ENCODE results near the gene ALDH3A2. TPM values are rescaled to one million over a fixed set of nuclear protein-coding genes. Genes with fewer than 3 reads are reported as not detected.

Gene ALDH3A2
- total RNA-seq, 1 experiment from 2014 or later = 271 TPM

DNA sequence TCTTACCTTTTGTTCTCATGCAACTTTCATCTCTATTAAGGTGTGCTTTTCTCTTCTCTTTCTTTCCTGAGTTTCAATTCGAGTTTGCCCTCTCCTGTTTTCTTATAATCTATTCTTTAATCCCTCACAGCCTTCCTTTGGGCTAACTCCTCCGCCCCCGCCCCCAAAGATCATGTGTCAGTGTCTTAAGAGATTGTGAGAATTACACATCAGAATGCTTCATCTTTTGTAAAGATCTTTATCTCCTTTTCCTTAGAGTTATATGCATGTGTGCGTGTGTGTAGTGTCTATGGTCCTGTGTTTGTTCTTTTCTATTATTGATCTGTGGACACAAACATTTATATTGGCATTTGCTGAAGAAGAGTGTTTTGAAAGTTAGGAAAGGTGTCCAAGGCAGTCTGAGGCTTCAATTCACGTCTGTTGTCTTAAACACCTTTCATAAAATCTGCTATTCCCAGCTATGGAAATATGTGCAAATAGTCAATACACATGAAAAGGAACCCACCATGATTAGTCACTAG lies 6.1 kb upstream of the ALDH3A2 start:
- peaks cover 41% of the 10 kb centered on the region for H3F3A ChIP-seq (ENCODE audit: insufficient read depth, low read depth)
- peaks cover 72% of the 10 kb centered on the region for H3K4me1 ChIP-seq (replicated peaks; ENCODE audit: insufficient read depth)
- H3K27me3 ChIP-seq (ENCODE audit: insufficient read depth, low read depth) = no peaks in the 10 kb centered on the region
- peaks cover 4% of the 10 kb centered on the region for H3K9me3 ChIP-seq (ENCODE audit: insufficient read depth, low read depth)
- ChIA-PET POLR2A (ENCODE audit: unreplicated experiment) (no interaction called here), CTCF (no interaction called here)
- H4K20me1 ChIP-seq (ENCODE audit: insufficient read depth) = 0 out of 2 replicates have a peak, but pooled peaks cover 3% of the 10 kb centered on the region
- H3K36me3 ChIP-seq (ENCODE audit: low read depth) = peaks cover 12% of the 10 kb centered on the region; the same call in 1 of the 2 replicates
- H3K27ac ChIP-seq = no peak overlapping the region
- intact Hi-C loops (cut with micrococcal nuclease; ENCODE audit: unreplicated experiment) = no loop called here
- H3K9me2 ChIP-seq (ENCODE audit: insufficient read depth) = no peaks in the 10 kb centered on the region
- TF ChIP-seq CTCF (conservative IDR thresholded peaks at IDR 0.05) = no peak
- no peak for TF ChIP-seq EZH2 (IDR thresholded peaks at IDR 0.05; ENCODE audit: low read depth)
- peaks cover 81% of the 10 kb centered on the region for H3K79me2 ChIP-seq (ENCODE audit: low read depth)
- no peak for DNase-seq
- no peak overlapping the region for H3K4me3 ChIP-seq
- no peak overlapping the region for H2AFZ ChIP-seq
- BruUV-seq (replicated peaks) = no TSS peak
- peak overlapping the region; percentile 90 for H3K4me2 ChIP-seq

DNA sequence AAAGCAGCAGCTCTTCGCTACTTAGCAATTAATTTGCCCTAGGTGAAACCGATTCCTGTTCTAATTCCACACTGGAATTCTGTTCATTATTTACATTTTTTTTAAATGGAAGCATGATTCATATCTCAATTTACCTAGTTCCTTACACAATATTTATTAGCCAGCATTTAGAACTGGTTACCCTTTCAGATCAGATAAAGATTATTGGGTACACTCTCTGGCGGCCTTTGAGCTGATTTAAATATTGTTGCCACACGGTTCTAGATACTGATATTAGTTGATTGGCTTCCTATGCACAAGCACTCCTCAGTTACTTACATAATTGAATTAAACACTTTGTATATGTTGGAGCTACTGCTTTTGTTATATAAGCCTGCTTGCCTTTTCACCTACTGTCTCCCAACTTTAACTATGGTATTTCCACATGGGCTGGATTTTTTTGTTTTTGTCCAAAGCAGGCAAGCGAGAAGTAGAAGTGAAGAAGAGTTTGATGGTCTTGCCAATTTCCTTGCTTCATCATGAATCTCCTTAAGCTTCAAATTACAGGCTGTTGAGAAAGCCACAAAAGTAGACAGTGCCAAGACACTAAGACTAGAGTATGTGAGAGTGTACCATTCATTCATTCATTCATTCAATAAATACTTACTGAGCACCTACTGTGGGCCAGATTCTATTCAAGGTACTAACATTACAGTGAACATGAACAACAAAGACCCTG lies 3.9 kb upstream of the ALDH3A2 start:
- no TSS peak for BruUV-seq (replicated peaks)
- peaks cover 71% of the 10 kb centered on the region for H3K4me1 ChIP-seq (replicated peaks; ENCODE audit: insufficient read depth)
- H3K4me2 ChIP-seq = peak overlapping the region; percentile 90

DNA sequence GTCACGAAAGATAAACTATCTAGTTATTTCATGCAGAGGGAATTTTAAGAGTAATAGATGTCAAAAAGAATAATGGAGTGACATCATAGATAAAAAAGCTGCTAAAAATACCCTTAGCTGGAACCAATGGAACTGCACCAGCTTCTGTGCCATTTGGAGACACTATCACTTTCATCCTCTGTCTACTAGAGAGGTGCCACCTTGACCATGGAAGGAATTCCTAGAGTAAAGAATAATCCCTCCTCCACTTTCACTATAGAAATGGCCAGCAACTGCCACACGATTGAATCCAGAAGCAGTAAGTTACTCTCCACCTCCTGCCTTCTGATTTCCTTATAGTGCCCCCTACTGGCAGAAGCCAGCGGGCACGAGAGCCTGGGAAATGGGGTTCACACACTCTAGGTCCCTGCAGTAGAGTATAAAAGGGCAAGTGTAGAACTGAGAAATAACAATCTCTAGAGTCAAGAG lies 2.8 kb upstream of the ALDH3A2 start:
- ChIA-PET CTCF (interaction anchor here (0.5 kb wide), 1 partner anchor 135 kb away, joined by 5 read pairs; no protein-coding TSS in a partner anchor), POLR2A (ENCODE audit: unreplicated experiment) (interaction anchor here (0.7 kb wide), 1 partner anchor 107 kb away, joined by 5 read pairs; no protein-coding TSS in a partner anchor)
- BruUV-seq (replicated peaks) = no TSS peak
- Histone ChIP-seq H3K9me3 (ENCODE audit: insufficient read depth, low read depth) (no peaks in the 10 kb centered on the region), H3K27me3 (ENCODE audit: insufficient read depth, low read depth) (no peaks in the 10 kb centered on the region), H2AFZ (no peak overlapping the region), H3K4me1 (replicated peaks; ENCODE audit: insufficient read depth) (peaks cover 72% of the 10 kb centered on the region), H3F3A (ENCODE audit: insufficient read depth, low read depth) (peaks cover 58% of the 10 kb centered on the region), H3K4me2 (peak overlapping the region; percentile 90), H3K4me3 (peak overlapping the region; percentile 92), H3K9me2 (ENCODE audit: insufficient read depth) (no peaks in the 10 kb centered on the region), H3K36me3 (ENCODE audit: low read depth) (peaks cover 5% of the 10 kb centered on the region; the same call in 1 of the 2 replicates), H4K20me1 (ENCODE audit: insufficient read depth) (0 out of 2 replicates have a peak, but pooled peaks cover 3% of the 10 kb centered on the region), H3K79me2 (ENCODE audit: low read depth) (peaks cover 78% of the 10 kb centered on the region), H3K27ac (peak overlapping the region; percentile 96)
- TF ChIP-seq CTCF (conservative IDR thresholded peaks at IDR 0.05) (peak; percentile 88), EZH2 (IDR thresholded peaks at IDR 0.05; ENCODE audit: low read depth) (no peak)
- DNase-seq = peak in 1 of 2 experiments; percentile 15
- intact Hi-C loops (cut with micrococcal nuclease; ENCODE audit: unreplicated experiment) = no loop called here

More for the DNA sequence above, 3.9 kb upstream of the ALDH3A2 start:
- no peaks in the 10 kb centered on the region; the same call in 1 of the 2 replicates for H3K9me3 ChIP-seq (ENCODE audit: insufficient read depth, low read depth)
- H2AFZ ChIP-seq = no peak overlapping the region
- H3K36me3 ChIP-seq (ENCODE audit: low read depth) = peaks cover 5% of the 10 kb centered on the region; the same call in 1 of the 2 replicates
- H3F3A ChIP-seq (ENCODE audit: insufficient read depth, low read depth) = peaks cover 52% of the 10 kb centered on the region
- peak overlapping the region; percentile 92 for H3K4me3 ChIP-seq
- POLR2A ChIA-PET (ENCODE audit: unreplicated experiment) = no interaction called here
- intact Hi-C loops (cut with micrococcal nuclease; ENCODE audit: unreplicated experiment) = no loop called here
- CTCF ChIA-PET = no interaction called here
- 0 out of 2 replicates have a peak, but pooled peaks cover 3% of the 10 kb centered on the region for H4K20me1 ChIP-seq (ENCODE audit: insufficient read depth)
- peak in 1 of 2 experiments; percentile 56 for DNase-seq
- H3K27me3 ChIP-seq (ENCODE audit: insufficient read depth, low read depth) = no peaks in the 10 kb centered on the region
- peaks cover 72% of the 10 kb centered on the region for H3K79me2 ChIP-seq (ENCODE audit: low read depth)
- no peak for TF ChIP-seq CTCF (conservative IDR thresholded peaks at IDR 0.05)
- peak overlapping the region; percentile 28 for H3K27ac ChIP-seq
- no peaks in the 10 kb centered on the region for H3K9me2 ChIP-seq (ENCODE audit: insufficient read depth)
